HepG2 (cell line): ENCODE measurements around the gene NFIC. TPM values are rescaled to one million over a fixed set of nuclear protein-coding genes. Genes with fewer than 3 reads are reported as not detected.

Experiments used
- ATAC-seq: fragments of 200-7000 bp; cut with Tn5 transposase; 3 replicates; pipeline ENCODE4 v1.9.1; 2020; ENCODE audit warnings: mild to moderate bottlenecking, moderate library complexity
- BruUV-seq: library from RNA; stranded (reverse); fragments of 400-500 nt; replicated peaks from 2 replicates; lab custom pipeline; 2021; lab: Mats Ljungman, UMichigan
- CTCF ChIA-PET: fragments of 300-600 bp; formaldehyde crosslinking; extraction: SDS; loops from one replicate; lab custom pipeline; 2021; ENCODE audit warnings: low total read pairs, inconsistent platforms, low intra/inter-chr PET ratio; lab: Yijun Ruan, JAX
- POLR2A ChIA-PET: fragments of 350-600 bp; sonication (Branson Sonifier 250); formaldehyde crosslinking; loops from one replicate; lab custom pipeline; 2020; ENCODE audit warnings: antibody characterized with exemption, inconsistent platforms; lab: Yijun Ruan, JAX
- DNase-seq: peaks from one replicate; pipeline ENCODE4 v3.0.0-alpha.2; 2015; ENCODE audit warnings: low spot score
- FAIRE-seq: peaks from 3 replicates; lab custom pipeline; 2011; peaks lifted over from hg19 to GRCh38; lab: Jason Lieb, UNC
- H2AFZ ChIP-seq: one replicate; pipeline ENCODE4 v1.6.1; 2011; ENCODE audit warnings: low read length, inconsistent platforms
- H3K27ac ChIP-seq: fragments of 300-600 bp; 3 replicates; pipeline ENCODE4 v1.8.0; 2011; ENCODE audit warnings: mixed run types, mild to moderate bottlenecking, mixed read lengths, low read length, inconsistent platforms; ENCODE audit not compliant: insufficient read depth; ENCODE audit errors: extremely low read length
- H3K27me3 ChIP-seq, 2 experiments: fragments of 200-600 bp in 1 of 2; 2 replicates in 1 of 2; 3 replicates in 1 of 2; pipeline versions ENCODE4 v1.6.0 to v1.8.0; 2011; ENCODE audit warnings: low read length in 2 of 2, mild to moderate bottlenecking in 2 of 2, moderate library complexity in 2 of 2, inconsistent platforms in 1 of 2; ENCODE audit not compliant: insufficient read depth in 2 of 2, control insufficient read depth in 1 of 2
- H3K36me3 ChIP-seq, 2 experiments: fragments of 200-600 bp in 1 of 2; replicated peaks in 1 of 2; 2 replicates in 1 of 2; 3 replicates in 1 of 2; pipeline versions ENCODE4 v1.5.1 to v1.8.0; 2011; ENCODE audit warnings: low read length in 2 of 2, inconsistent platforms in 1 of 2; ENCODE audit not compliant: insufficient read depth in 2 of 2, control insufficient read depth in 1 of 2
- H3K4me1 ChIP-seq: 2 replicates; pipeline ENCODE4 v1.5.1; 2012; ENCODE audit warnings: low read length, inconsistent platforms; ENCODE audit not compliant: insufficient read depth
- H3K4me2 ChIP-seq: 2 replicates; pipeline ENCODE4 v1.6.0; 2011; ENCODE audit warnings: low read depth, low read length, inconsistent platforms
- H3K4me3 ChIP-seq, 3 experiments: fragments of 200-600 bp in 1 of 3; sonication (generic), shearing (Covaris generic) in 1 of 3; replicated peaks in 1 of 3; 2 replicates each; pipeline ENCODE4 v1.5.1; 2011 to 2016; ENCODE audit warnings: low read length in 3 of 3, inconsistent platforms in 2 of 3, low read depth in 2 of 3, mild to moderate bottlenecking in 2 of 3, control low read depth in 1 of 3, mixed read lengths in 1 of 3; ENCODE audit not compliant: insufficient read depth in 1 of 3
- H3K79me2 ChIP-seq: one replicate; pipeline ENCODE4 v1.6.1; 2011; ENCODE audit warnings: low read length, inconsistent platforms; ENCODE audit not compliant: insufficient read depth
- H3K9ac ChIP-seq: 2 replicates; pipeline ENCODE4 v1.6.0; 2011; ENCODE audit warnings: mild to moderate bottlenecking, low read depth, low read length, inconsistent platforms; ENCODE audit not compliant: insufficient read depth
- H3K9me3 ChIP-seq: 2 replicates; pipeline ENCODE4 v1.5.1; 2012; ENCODE audit warnings: mild to moderate bottlenecking, low read length
- H4K20me1 ChIP-seq: 2 replicates; pipeline ENCODE4 v1.6.0; 2011; ENCODE audit warnings: inconsistent platforms, mild to moderate bottlenecking, low read length, moderate library complexity; ENCODE audit not compliant: insufficient read depth
- CEBPB ChIP-seq: IDR thresholded peaks from 2 replicates; pipeline ENCODE4 v1.6.1; 2011; ENCODE audit warnings: low read depth, low read length, improper control_type of control experiment, borderline replicate concordance
- CEBPG ChIP-seq: IDR thresholded peaks from 2 replicates; pipeline ENCODE4 v1.6.1; 2016
- E2F1 ChIP-seq: sonication (generic); formaldehyde crosslinking; IDR thresholded peaks from 2 replicates; pipeline ENCODE4 v1.5.0; 2020; ENCODE audit warnings: missing genetic modification reagents
- FOSL2 ChIP-seq: sonication (generic); formaldehyde crosslinking; IDR thresholded peaks from 2 replicates; pipeline ENCODE4 v1.4.0; 2020; ENCODE audit warnings: missing genetic modification reagents
- LCORL ChIP-seq, 2 experiments: fragments of 450-650 bp in 1 of 2; sonication (generic) in 1 of 2; formaldehyde crosslinking in 1 of 2; IDR thresholded peaks; 2 replicates each; pipeline versions ENCODE4 v1.5.0 to v1.6.1; 2017 to 2020; ENCODE audit warnings: antibody characterized with exemption in 1 of 2, missing genetic modification reagents in 1 of 2
- MTF1 ChIP-seq: sonication (generic); formaldehyde crosslinking; IDR thresholded peaks from 2 replicates; pipeline ENCODE4 v1.5.0; 2020; ENCODE audit warnings: missing genetic modification reagents
- PPARG ChIP-seq: conservative IDR thresholded peaks from 2 replicates; pipeline ENCODE4 v1.6.1; 2016; ENCODE audit warnings: missing biosample characterization, missing genetic modification reagents
- PRPF4 ChIP-seq: fragments of 200-400 bp; formaldehyde crosslinking; IDR thresholded peaks from 2 replicates; pipeline ENCODE4 v1.6.1; 2016; ENCODE audit warnings: low read length, low read depth; ENCODE audit not compliant: poor library complexity, severe bottlenecking
- RXRA ChIP-seq: sonication (generic); formaldehyde crosslinking; IDR thresholded peaks from 2 replicates; pipeline ENCODE4 v1.5.1; 2020; ENCODE audit warnings: missing genetic modification reagents
- RXRB ChIP-seq: IDR thresholded peaks from 2 replicates; pipeline ENCODE4 v1.6.1; 2016; ENCODE audit warnings: borderline replicate concordance, missing genetic modification reagents, missing compliant biosample characterization
- STAG1 ChIP-seq: sonication (generic); formaldehyde crosslinking; IDR thresholded peaks from 2 replicates; pipeline ENCODE4 v1.4.0; 2020; ENCODE audit warnings: missing genetic modification reagents
- TBX2 ChIP-seq: sonication (generic); formaldehyde crosslinking; IDR thresholded peaks from 2 replicates; pipeline ENCODE4 v1.5.0; 2020; ENCODE audit warnings: missing genetic modification reagents, mild to moderate bottlenecking, borderline replicate concordance
- ZNF337 ChIP-seq: sonication (generic); formaldehyde crosslinking; IDR thresholded peaks from 2 replicates; pipeline ENCODE4 v1.5.1; 2020; ENCODE audit warnings: missing genetic modification reagents, low read depth, mild to moderate bottlenecking, borderline replicate concordance
- ZNF609 ChIP-seq: sonication (generic); formaldehyde crosslinking; IDR thresholded peaks from 2 replicates; pipeline ENCODE4 v1.4.0; 2020; ENCODE audit warnings: mild to moderate bottlenecking, missing genetic modification reagents, borderline replicate concordance
- ZNF629 ChIP-seq: sonication (generic); formaldehyde crosslinking; conservative IDR thresholded peaks from 2 replicates; pipeline ENCODE4 v1.5.0; 2020; ENCODE audit warnings: missing genetic modification reagents
- ZNF7 ChIP-seq: IDR thresholded peaks from 2 replicates; pipeline ENCODE4 v1.6.1; 2016; ENCODE audit warnings: missing biosample characterization, missing genetic modification reagents
- ZNF891 ChIP-seq: sonication (generic); formaldehyde crosslinking; IDR thresholded peaks from 2 replicates; pipeline ENCODE4 v1.5.0; 2020; ENCODE audit warnings: mild to moderate bottlenecking, missing genetic modification reagents
- WGBS: methylation state at CpG from one replicate; pipeline ENCODE4 v1.1.6; 2017; ENCODE audit warnings: low lambda C conversion rate; 5-methylcytosine and 5-hydroxymethylcytosine counted together
- in situ Hi-C: cut with HindIII; loops from 2 replicates; pipeline ENCODE4 v1.10.0; 2017; ENCODE audit warnings: low pct_unique_long_range_greater_than_20kb; ENCODE audit not compliant: extremely low pct_ligation_motif_present
- intact Hi-C: fragments of 100-400 bp; cut with micrococcal nuclease; formaldehyde crosslinking; loops from one replicate; pipeline ENCODE4 v1.10.0; 2022; ENCODE audit not compliant: unreplicated experiment
- polyA plus RNA-seq, 8 experiments: library from polyadenylated mRNA; depleted of rRNA in 3 of 8; stranded (reverse) in 7 of 8; unstranded in 1 of 8; fragments of >200 nt; fragmentation: Illumina TruSeq in 4 of 8; extraction: Trizol in 4 of 8; gene quantifications; 2 replicates each; pipeline versions ENCODE4 v1.2.1 to v1.2.3, GENCODE V29; 2011 to 2016; ENCODE audit warnings: low read depth in 4 of 8, missing spikeins in 1 of 8, mixed read lengths in 1 of 8; ENCODE audit not compliant: insufficient read depth in 1 of 8
- total RNA-seq, 5 experiments: library from RNA; depleted of rRNA; stranded (reverse); fragments of >200 nt; fragmentation: Illumina TruSeq; extraction: Trizol; gene quantifications; 2 replicates each; pipeline ENCODE4 v1.2.3, GENCODE V29; 2016; ENCODE audit warnings: low read depth in 1 of 5

The NFIC gene
- total and polyA plus RNA-seq, 2 of the 13 experiments (the other 11 are each of a cell fraction or from before 2014, with no cell fraction given), result 1.3 to 2.5 TPM

GRCh38 chr19:3335431-3336350 lies 30.7 kb upstream of the NFIC start:
- in situ Hi-C loops, result loop anchor here (5.0 kb wide), 1 partner anchor 97 kb away; no protein-coding TSS in a partner anchor
- CTCF ChIA-PET, result interaction anchor here (1.2 kb wide), 1 partner anchor 9 kb away, joined by 3 read pairs; no protein-coding TSS in a partner anchor

More at GRCh38 chr19:3335431-3336350, 30.7 kb upstream of the NFIC start:
- intact Hi-C loops, result no loop called here
- Histone ChIP-seq H3K27me3 (peaks cover 0 to 5% of the 10 kb centered on the region in 2 experiments; a peak in 3 of 5 replicates), H3K27ac (no peak overlapping the region), H4K20me1 (no peaks in the 10 kb centered on the region), H3K4me1 (peaks cover 38% of the 10 kb centered on the region), H2AFZ (no peak overlapping the region), H3K4me2 (peak overlapping the region; percentile 57; the same call in 1 of the 2 replicates), H3K4me3 (peak overlapping the region in 1 of 3 experiments; percentile 30; a peak in 1 of 6 replicates), H3K9me3 (no peaks in the 10 kb centered on the region), H3K79me2 (no peaks in the 10 kb centered on the region), H3K36me3 (no peaks in the 10 kb centered on the region), H3K9ac (peak overlapping the region; percentile 46; the same call in 1 of the 2 replicates)
- FAIRE-seq (no peak), ATAC-seq (peak; percentile 59), DNase-seq (no peak)
- no TSS peak for BruUV-seq
- TF ChIP-seq ZNF609, result no peak
- peak; percentile 96 for TF ChIP-seq PPARG
- peak; percentile 95 for TF ChIP-seq RXRB (CRISPR knock-in tag)
- TF ChIP-seq PRPF4, result no peak
- peak; percentile 68; the same call in 1 of the 2 replicates for TF ChIP-seq CEBPG (CRISPR knock-in tag)
- TF ChIP-seq MTF1 (CRISPR knock-in tag), result peak; percentile 41; the same call in 1 of the 2 replicates
- TF ChIP-seq ZNF337, result 0 out of 2 replicates have a peak, but pooled peaks have one; percentile 27
- TF ChIP-seq ZNF891 (CRISPR knock-in tag), result no peak
- no peak for TF ChIP-seq E2F1 (CRISPR knock-in tag)
- TF ChIP-seq CEBPB, result peak; percentile 72
- TF ChIP-seq ZNF629, result peak; percentile 33; the same call in 1 of the 2 replicates
- 0 out of 2 replicates have a peak, but pooled peaks have one; percentile 15 for TF ChIP-seq FOSL2 (CRISPR knock-in tag)
- no peak for TF ChIP-seq ZNF7 (CRISPR knock-in tag)
- no peak for TF ChIP-seq LCORL (IDR thresholded peaks at IDR 0.05)
- TF ChIP-seq LCORL (CRISPR knock-in tag; IDR thresholded peaks at IDR 0.05), result no peak
- TF ChIP-seq STAG1 (CRISPR knock-in tag), result peak; percentile 12; the same call in 1 of the 2 replicates
- TF ChIP-seq TBX2 (CRISPR knock-in tag), result peak; percentile 32; the same call in 1 of the 2 replicates
- peak; percentile 55 for TF ChIP-seq RXRA (CRISPR knock-in tag)
- POLR2A ChIA-PET, result no interaction called here
- 26% methylated on average over 11 of the region's 15 CpGs for WGBS
